Stimulated activated CD4-positive, alpha-beta T cell treated with anti-CD3 and anti-CD28 coated beads, TNF-alpha, amount 100 ng/mL, for 24 hours (primary cell): ENCODE measurements around the gene SF3A2.

Experiments
- DNase-seq, 3 experiments: peaks; one replicate each; pipeline ENCODE4 v3.0.0-alpha.2; 2020; ENCODE audit warnings: low read depth in 3 of 3

The SF3A2 gene

GRCh38 chr19:2226840-2227360, 9.7 kb upstream of the SF3A2 start:
- no peak for DNase-seq

- no peak for DNase-seq
These were observed 9.0 kb upstream of the SF3A2 start for GRCh38 chr19:2227415-2228156.

- no peak for DNase-seq
These were observed 8.2 kb upstream of the SF3A2 start for GRCh38 chr19:2228157-2229030.

GRCh38 chr19:2229103-2230032, 7.3 kb upstream of the SF3A2 start:
- DNase-seq = no peak

- DNase-seq = no peak
These were observed 6.5 kb upstream of the SF3A2 start for GRCh38 chr19:2230033-2230531.

- DNase-seq = no peak
These were observed 5.7 kb upstream of the SF3A2 start for GRCh38 chr19:2230807-2231533.

- DNase-seq = no peak
These were observed 4.9 kb upstream of the SF3A2 start for GRCh38 chr19:2231621-2232221.

- no peak for DNase-seq
These were observed 4.1 kb upstream of the SF3A2 start for GRCh38 chr19:2232286-2233151.

- no peak for DNase-seq
These were observed 2.9 kb upstream of the SF3A2 start for GRCh38 chr19:2233601-2234280.

- no peak for DNase-seq
These were observed 1.6 kb upstream of the SF3A2 start for GRCh38 chr19:2234996-2235380.

- DNase-seq = no peak
These were observed 1.1 kb upstream of the SF3A2 start for GRCh38 chr19:2235381-2236063.

- no peak for DNase-seq
These were observed 635 bp upstream of the SF3A2 start for GRCh38 chr19:2236064-2236313.

GRCh38 chr19:2237051-2237868, 636 bp downstream of the SF3A2 start:
- no peak for DNase-seq

GRCh38 chr19:2237869-2238153, 1.2 kb downstream of the SF3A2 start:
- DNase-seq = no peak

GRCh38 chr19:2239173-2239572, 2.5 kb downstream of the SF3A2 start:
- DNase-seq = no peak

- DNase-seq = no peak
These were observed 3.4 kb downstream of the SF3A2 start for GRCh38 chr19:2239771-2240770.
